Duodenal mucosa (tissue), 2 donors: ENCODE measurements around the gene NPAS3.

Source experiments
- H3K27ac ChIP-seq: one replicate; pipeline ENCODE4 v1.7.0; 2013; ENCODE audit warnings: low read depth, low read length
- H3K27me3 ChIP-seq, 2 donors: one replicate each; pipeline ENCODE4 v1.7.0; 2013; ENCODE audit warnings: low read length in 2 of 2, control low read depth in 1 of 2; ENCODE audit not compliant: insufficient read depth in 2 of 2, control insufficient read depth in 1 of 2
- H3K36me3 ChIP-seq, 2 donors: one replicate each; pipeline ENCODE4 v1.7.0; 2013; ENCODE audit warnings: low read length in 2 of 2, control low read depth in 1 of 2; ENCODE audit not compliant: insufficient read depth in 2 of 2, control insufficient read depth in 1 of 2
- H3K4me1 ChIP-seq, 2 donors: one replicate each; pipeline ENCODE4 v1.7.0; 2013; ENCODE audit warnings: low read length in 2 of 2, control low read depth in 1 of 2; ENCODE audit not compliant: insufficient read depth in 2 of 2, control insufficient read depth in 1 of 2
- H3K4me3 ChIP-seq, 2 donors: one replicate each; pipeline ENCODE4 v1.7.0; 2013; ENCODE audit warnings: low read length in 2 of 2, low read depth in 1 of 2
- H3K9ac ChIP-seq, 2 donors: one replicate each; pipeline ENCODE4 v1.7.0; 2013; ENCODE audit warnings: low read length in 2 of 2, low read depth in 1 of 2
- H3K9me3 ChIP-seq, 2 donors: one replicate each; pipeline ENCODE4 v1.7.0; 2013; ENCODE audit warnings: low read length in 2 of 2, control low read depth in 1 of 2; ENCODE audit not compliant: control insufficient read depth in 1 of 2

Gene NPAS3

GRCh38 chr14:33484264-33484663, 545.6 kb downstream of the NPAS3 start:
- Histone ChIP-seq H3K4me1 (no peaks in the 10 kb centered on the region), H3K27ac (no peak overlapping the region), H3K9ac (no peak overlapping the region), H3K9me3 (no peaks in the 10 kb centered on the region), H3K4me3 (no peak overlapping the region), H3K27me3 (peaks cover 0 to 2% of the 10 kb centered on the region in 2 donors), H3K36me3 (no peaks in the 10 kb centered on the region)

GRCh38 chr14:33486332-33486890, 547.7 kb downstream of the NPAS3 start:
- Histone ChIP-seq H3K4me1 (no peaks in the 10 kb centered on the region), H3K9ac (no peak overlapping the region), H3K9me3 (no peaks in the 10 kb centered on the region)

GRCh38 chr14:33488582-33488981, 549.9 kb downstream of the NPAS3 start:
- no peaks in the 10 kb centered on the region for H3K9me3 ChIP-seq
- H3K9ac ChIP-seq, result no peak overlapping the region
- no peak overlapping the region for H3K4me3 ChIP-seq
- H3K36me3 ChIP-seq, result no peaks in the 10 kb centered on the region
- H3K27ac ChIP-seq, result no peak overlapping the region
- no peaks in the 10 kb centered on the region for H3K27me3 ChIP-seq
- no peaks in the 10 kb centered on the region for H3K4me1 ChIP-seq

More at GRCh38 chr14:33486332-33486890, 547.7 kb downstream of the NPAS3 start:
- H3K27me3 ChIP-seq, result peaks cover 0 to 2% of the 10 kb centered on the region in 2 donors
- no peaks in the 10 kb centered on the region for H3K36me3 ChIP-seq
- no peak overlapping the region for H3K27ac ChIP-seq
- H3K4me3 ChIP-seq, result no peak overlapping the region

GRCh38 chr14:33490555-33490954, 551.9 kb downstream of the NPAS3 start:
- H3K36me3 ChIP-seq, result no peaks in the 10 kb centered on the region
- H3K27ac ChIP-seq, result no peak overlapping the region
- no peaks in the 10 kb centered on the region for H3K4me1 ChIP-seq
- no peak overlapping the region for H3K4me3 ChIP-seq
- H3K27me3 ChIP-seq, result no peaks in the 10 kb centered on the region
- no peak overlapping the region for H3K9ac ChIP-seq
- no peaks in the 10 kb centered on the region for H3K9me3 ChIP-seq

GRCh38 chr14:33491112-33491511, 552.4 kb downstream of the NPAS3 start:
- no peaks in the 10 kb centered on the region for H3K4me1 ChIP-seq
- no peaks in the 10 kb centered on the region for H3K36me3 ChIP-seq
- no peaks in the 10 kb centered on the region for H3K27me3 ChIP-seq
- no peak overlapping the region for H3K27ac ChIP-seq
- no peak overlapping the region for H3K9ac ChIP-seq
- no peaks in the 10 kb centered on the region for H3K9me3 ChIP-seq
- H3K4me3 ChIP-seq, result no peak overlapping the region

- H3K9me3 ChIP-seq, result no peaks in the 10 kb centered on the region
- no peak overlapping the region for H3K27ac ChIP-seq
- H3K36me3 ChIP-seq, result no peaks in the 10 kb centered on the region
- H3K4me3 ChIP-seq, result no peak overlapping the region
- H3K4me1 ChIP-seq, result no peaks in the 10 kb centered on the region
- no peaks in the 10 kb centered on the region for H3K27me3 ChIP-seq
- no peak overlapping the region for H3K9ac ChIP-seq
Measured at GRCh38 chr14:33492491-33492890, 553.8 kb downstream of the NPAS3 start.

- Histone ChIP-seq H3K36me3 (no peaks in the 10 kb centered on the region), H3K9me3 (no peaks in the 10 kb centered on the region), H3K4me1 (no peaks in the 10 kb centered on the region), H3K27ac (no peak overlapping the region), H3K9ac (no peak overlapping the region), H3K27me3 (no peaks in the 10 kb centered on the region), H3K4me3 (no peak overlapping the region)
Measured at GRCh38 chr14:33493266-33493665, 554.6 kb downstream of the NPAS3 start.

- no peak overlapping the region for H3K4me3 ChIP-seq
- no peak overlapping the region for H3K9ac ChIP-seq
- no peaks in the 10 kb centered on the region for H3K4me1 ChIP-seq
- H3K9me3 ChIP-seq, result no peaks in the 10 kb centered on the region
- no peaks in the 10 kb centered on the region for H3K27me3 ChIP-seq
- H3K36me3 ChIP-seq, result no peaks in the 10 kb centered on the region
- H3K27ac ChIP-seq, result no peak overlapping the region
Measured at GRCh38 chr14:33493990-33494389, 555.3 kb downstream of the NPAS3 start.

- no peaks in the 10 kb centered on the region for H3K27me3 ChIP-seq
- H3K9ac ChIP-seq, result no peak overlapping the region
- H3K9me3 ChIP-seq, result no peaks in the 10 kb centered on the region
- H3K4me1 ChIP-seq, result no peaks in the 10 kb centered on the region
- no peak overlapping the region for H3K27ac ChIP-seq
- H3K36me3 ChIP-seq, result no peaks in the 10 kb centered on the region
- H3K4me3 ChIP-seq, result no peak overlapping the region
Measured at GRCh38 chr14:33499687-33500086, 561.0 kb downstream of the NPAS3 start.

- H3K27me3 ChIP-seq, result no peaks in the 10 kb centered on the region
- no peaks in the 10 kb centered on the region for H3K4me1 ChIP-seq
- no peak overlapping the region for H3K27ac ChIP-seq
- no peak overlapping the region for H3K4me3 ChIP-seq
- H3K9me3 ChIP-seq, result no peaks in the 10 kb centered on the region
- H3K9ac ChIP-seq, result no peak overlapping the region
- no peaks in the 10 kb centered on the region for H3K36me3 ChIP-seq
Measured at GRCh38 chr14:33504246-33505099, 565.8 kb downstream of the NPAS3 start.
